Esophagus muscularis mucosa (tissue), 4 donors: ENCODE measurements around the gene NBPF3. TPM values are rescaled to one million over a fixed set of nuclear protein-coding genes. Genes with fewer than 3 reads are reported as not detected.

Experiments
- DNase-seq: peaks from one replicate; pipeline ENCODE4 v3.0.0-alpha.2; 2017; ENCODE audit errors: extremely low spot score
- H3K27ac ChIP-seq, 4 donors: fragments of 200-600 bp; sonication (generic); replicated peaks in 1 of 4; 1 replicate in 3 of 4; 2 replicates in 1 of 4; pipeline ENCODE4 v1.5.1; 2016 to 2019; ENCODE audit warnings: mild to moderate bottlenecking in 1 of 4
- H3K27me3 ChIP-seq, 4 donors: fragments of 200-600 bp; sonication (generic); one replicate each; pipeline versions ENCODE4 v1.5.1 to v1.6.0; 2016 to 2019
- H3K36me3 ChIP-seq, 4 donors: fragments of 200-600 bp; sonication (generic); one replicate each; pipeline ENCODE4 v1.5.1; 2016 to 2019
- H3K4me1 ChIP-seq, 4 donors: fragments of 200-600 bp; sonication (generic); one replicate each; pipeline ENCODE4 v1.5.1; 2016 to 2019
- H3K4me3 ChIP-seq, 4 donors: fragments of 200-600 bp; sonication (generic); 1 replicate in 2 of 4; 2 replicates in 2 of 4; pipeline ENCODE4 v1.5.1; 2016 to 2019; ENCODE audit warnings: mild to moderate bottlenecking in 4 of 4, moderate library complexity in 1 of 4
- H3K9me3 ChIP-seq, 4 donors: fragments of 200-600 bp; sonication (generic); 1 replicate in 3 of 4; 2 replicates in 1 of 4; pipeline ENCODE4 v1.5.1; 2016 to 2019
- EP300 ChIP-seq: sonication (generic); formaldehyde crosslinking; IDR thresholded peaks from one replicate; pipeline ENCODE4 v1.6.1; 2017; ENCODE audit warnings: antibody characterized with exemption
- POLR2A ChIP-seq: fragments of 450-650 bp; IDR thresholded peaks from one replicate; pipeline ENCODE4 v1.6.1; 2017; ENCODE audit warnings: antibody characterized with exemption, moderate library complexity, mild to moderate bottlenecking, low read depth
- POLR2AphosphoS5 ChIP-seq, 2 donors: sonication (generic); formaldehyde crosslinking; IDR thresholded peaks; one replicate each; pipeline ENCODE4 v1.6.1; 2017; ENCODE audit warnings: antibody characterized with exemption in 2 of 2
- WGBS: methylation state at CpG from one replicate; pipeline ENCODE4 v1.1.5; 2018; 5-methylcytosine and 5-hydroxymethylcytosine counted together
- intact Hi-C: fragments of 100-400 bp; cut with DNase I; formaldehyde crosslinking; loops from one replicate; pipeline ENCODE4 v1.15.1; 2023
- total RNA-seq, 4 donors: library from RNA; depleted of rRNA; stranded (reverse); fragments of >200 nt; gene quantifications; one replicate each; pipeline versions ENCODE4 v1.1.0 to v1.2.1, GENCODE V29; 2016
- TF ChIP-seq, protein P1 (sequence below), 3 experiments: fragments of 200-600 bp in 2 of 3; fragments of 450-650 bp in 1 of 3; sonication (generic) in 2 of 3; IDR thresholded peaks; one replicate each; pipeline ENCODE4 v1.5.1; 2017 to 2019; ENCODE audit warnings: antibody characterized with exemption in 3 of 3, mild to moderate bottlenecking in 2 of 3, moderate library complexity in 1 of 3

Gene NBPF3
- total RNA-seq, 4 donors from 2014 or later = 5.8 to 13.1 (median 9.0) TPM

DNA sequence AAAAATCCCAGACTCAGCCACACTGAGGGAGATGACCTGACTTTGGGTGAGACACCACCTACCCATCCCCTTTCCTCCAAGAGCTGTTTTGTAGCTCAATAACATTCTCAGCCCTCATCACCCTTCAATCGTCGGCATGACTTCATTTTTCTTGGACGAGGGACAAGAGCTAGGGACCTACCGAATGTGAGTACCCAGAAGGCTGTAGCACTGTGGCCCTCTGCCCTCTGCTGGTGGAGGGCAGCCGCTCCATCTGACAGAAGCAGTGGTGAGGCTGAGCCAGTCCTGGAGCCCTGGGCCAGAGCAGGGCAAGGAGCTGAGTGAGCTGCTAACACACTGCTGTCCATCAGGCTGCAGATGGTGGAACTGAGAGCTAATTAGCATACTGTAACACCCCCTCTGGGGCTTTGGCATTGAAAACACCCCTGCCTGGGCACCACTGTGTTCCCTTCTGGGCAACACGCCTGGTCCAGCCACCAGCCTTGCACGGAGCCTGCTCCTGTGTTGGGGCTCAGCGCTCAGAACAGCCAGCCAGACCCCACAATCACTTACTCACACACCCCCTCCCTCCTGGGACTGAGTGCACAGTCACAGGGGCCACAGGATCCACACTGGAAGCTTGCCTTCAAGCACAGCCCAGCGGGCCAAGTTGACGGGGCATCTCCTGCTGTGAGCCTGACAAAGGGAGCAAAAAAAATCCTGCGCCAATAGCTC, 51.0 kb downstream of the NBPF3 start:
- intact Hi-C loops = loop anchor here (10.0 kb wide), 1 partner anchor 116 kb away; no protein-coding TSS in a partner anchor

DNA sequence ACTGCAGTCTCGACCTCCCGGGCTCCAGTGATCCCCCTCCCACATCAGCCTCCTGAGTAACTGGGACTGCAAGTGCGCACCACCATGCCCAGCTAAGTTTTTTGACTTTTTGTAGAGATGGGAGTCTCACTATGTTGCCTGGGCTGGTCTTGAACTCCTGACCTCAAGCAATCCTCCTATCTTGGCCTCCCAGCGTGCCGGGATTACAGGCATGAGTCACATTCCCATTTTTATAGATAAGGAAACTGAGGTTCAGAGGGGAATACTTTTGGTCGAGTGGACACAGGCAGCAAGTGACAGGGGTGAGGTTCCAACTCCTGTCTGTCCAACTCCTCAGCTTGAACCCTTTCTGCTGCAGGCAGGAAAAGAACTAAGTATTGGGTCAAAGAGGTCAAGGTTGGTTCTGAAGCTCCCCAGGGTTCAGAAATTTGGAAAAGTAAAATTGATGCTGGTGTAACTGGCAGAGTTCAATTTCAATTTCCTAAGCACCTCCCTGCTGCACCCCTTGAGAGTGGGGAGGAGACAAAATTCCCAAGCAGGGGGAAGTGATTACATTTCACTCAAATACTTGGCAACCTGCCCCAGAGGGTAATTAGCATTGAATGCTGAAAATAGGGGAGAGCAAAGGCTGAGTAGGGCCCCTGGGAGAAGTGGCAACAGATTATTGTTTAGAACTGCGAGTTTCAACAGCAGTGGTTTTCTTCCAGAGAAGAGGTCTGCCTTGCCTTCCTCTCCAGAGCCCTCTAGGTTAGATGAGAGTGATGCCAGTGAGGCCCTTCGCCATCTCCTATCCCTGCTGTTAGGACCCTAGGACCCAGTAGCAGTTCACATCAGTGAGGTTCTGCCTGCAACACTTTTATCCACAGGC, 51.8 kb downstream of the NBPF3 start:
- H3K36me3 ChIP-seq = no peaks in the 10 kb centered on the region
- peaks cover 0 to 5% (median 0%) of the 10 kb centered on the region in 4 donors for H3K4me1 ChIP-seq
- TF ChIP-seq, protein P1, sequence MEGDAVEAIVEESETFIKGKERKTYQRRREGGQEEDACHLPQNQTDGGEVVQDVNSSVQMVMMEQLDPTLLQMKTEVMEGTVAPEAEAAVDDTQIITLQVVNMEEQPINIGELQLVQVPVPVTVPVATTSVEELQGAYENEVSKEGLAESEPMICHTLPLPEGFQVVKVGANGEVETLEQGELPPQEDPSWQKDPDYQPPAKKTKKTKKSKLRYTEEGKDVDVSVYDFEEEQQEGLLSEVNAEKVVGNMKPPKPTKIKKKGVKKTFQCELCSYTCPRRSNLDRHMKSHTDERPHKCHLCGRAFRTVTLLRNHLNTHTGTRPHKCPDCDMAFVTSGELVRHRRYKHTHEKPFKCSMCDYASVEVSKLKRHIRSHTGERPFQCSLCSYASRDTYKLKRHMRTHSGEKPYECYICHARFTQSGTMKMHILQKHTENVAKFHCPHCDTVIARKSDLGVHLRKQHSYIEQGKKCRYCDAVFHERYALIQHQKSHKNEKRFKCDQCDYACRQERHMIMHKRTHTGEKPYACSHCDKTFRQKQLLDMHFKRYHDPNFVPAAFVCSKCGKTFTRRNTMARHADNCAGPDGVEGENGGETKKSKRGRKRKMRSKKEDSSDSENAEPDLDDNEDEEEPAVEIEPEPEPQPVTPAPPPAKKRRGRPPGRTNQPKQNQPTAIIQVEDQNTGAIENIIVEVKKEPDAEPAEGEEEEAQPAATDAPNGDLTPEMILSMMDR (IDR thresholded peaks at IDR 0.05) = no peak
- TF ChIP-seq EP300 (no peak), POLR2AphosphoS5 (IDR thresholded peaks at IDR 0.05) (no peak), POLR2A (no peak)
- intact Hi-C loops = loop anchor here (10.0 kb wide), 1 partner anchor 117 kb away; no protein-coding TSS in a partner anchor
- WGBS = 67% methylated on average over 8 of the region's 8 CpGs
- H3K9me3 ChIP-seq = no peaks in the 10 kb centered on the region
- DNase-seq = no peak
- no peak overlapping the region for H3K27ac ChIP-seq
- H3K27me3 ChIP-seq = peaks cover 0 to 52% (median 0%) of the 10 kb centered on the region in 4 donors
- no peak overlapping the region for H3K4me3 ChIP-seq

More for the DNA sequence above, 51.0 kb downstream of the NBPF3 start:
- DNase-seq = no peak
- TF ChIP-seq, protein P1 (IDR thresholded peaks at IDR 0.05) = peak; percentile 44 to 49 (median 46)
- no peak for TF ChIP-seq POLR2A
- TF ChIP-seq POLR2AphosphoS5 (IDR thresholded peaks at IDR 0.05) = no peak
- no peak for TF ChIP-seq EP300
- H3K4me1 ChIP-seq = peaks cover 0 to 5% (median 0%) of the 10 kb centered on the region in 4 donors
- H3K9me3 ChIP-seq = no peaks in the 10 kb centered on the region
- H3K27me3 ChIP-seq = peaks cover 0 to 52% (median 0%) of the 10 kb centered on the region in 4 donors
- H3K4me3 ChIP-seq = no peak overlapping the region
- 62% methylated on average over 10 of the region's 11 CpGs for WGBS
- H3K27ac ChIP-seq = no peak overlapping the region
- no peaks in the 10 kb centered on the region for H3K36me3 ChIP-seq

DNA sequence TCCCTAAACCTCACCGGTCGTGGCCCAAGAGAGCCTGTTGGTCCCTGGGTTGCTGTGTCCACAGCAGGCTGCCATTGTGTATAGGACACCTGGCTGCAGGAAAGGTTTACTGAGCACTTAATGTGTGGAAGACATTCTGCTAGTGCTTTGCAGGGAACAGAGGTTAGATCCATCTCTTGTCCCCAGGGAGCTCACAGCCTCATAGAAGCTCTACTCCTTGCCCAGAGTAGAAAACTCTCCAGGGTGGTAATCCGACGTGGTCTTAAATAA, 52.4 kb downstream of the NBPF3 start:
- Histone ChIP-seq H3K4me1 (peaks cover 0 to 5% (median 0%) of the 10 kb centered on the region in 4 donors), H3K9me3 (no peaks in the 10 kb centered on the region), H3K27me3 (peaks cover 0 to 47% (median 0%) of the 10 kb centered on the region in 4 donors), H3K27ac (no peak overlapping the region), H3K36me3 (no peaks in the 10 kb centered on the region), H3K4me3 (no peak overlapping the region)
- WGBS = 59% methylated on average over 2 of the region's 4 CpGs
- no peak for DNase-seq
- TF ChIP-seq POLR2A (no peak), EP300 (no peak), POLR2AphosphoS5 (IDR thresholded peaks at IDR 0.05) (no peak)
- TF ChIP-seq, protein P1 (IDR thresholded peaks at IDR 0.05) = no peak
- intact Hi-C loops = loop anchor here (10.0 kb wide), 1 partner anchor 117 kb away; no protein-coding TSS in a partner anchor

DNA sequence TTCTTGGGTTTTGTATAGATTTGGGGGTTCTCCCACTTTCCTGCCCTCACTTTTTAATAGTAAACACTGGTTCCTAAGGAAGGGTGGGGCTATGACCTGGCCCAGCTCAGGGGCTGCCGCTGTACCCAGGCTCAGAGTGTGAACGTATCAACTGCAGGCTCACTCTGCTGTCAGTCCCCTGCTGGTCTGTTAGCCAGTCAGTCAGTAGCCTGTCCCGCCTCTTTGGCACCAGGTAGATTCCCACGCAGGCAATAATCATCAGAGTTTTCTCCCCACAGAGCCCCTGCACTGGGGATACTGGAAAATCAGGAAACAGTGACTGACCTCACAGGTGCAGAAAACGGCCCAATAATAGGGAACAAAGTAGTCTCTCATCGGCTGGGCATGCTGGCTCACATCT, 54.3 kb downstream of the NBPF3 start:
- H3K27ac ChIP-seq = no peak overlapping the region
- H3K27me3 ChIP-seq = peaks cover 0 to 39% (median 0%) of the 10 kb centered on the region in 4 donors
- intact Hi-C loops = loop anchor here (10.0 kb wide), 1 partner anchor 119 kb away; no protein-coding TSS in a partner anchor
- no peak for DNase-seq
- 96% methylated on average over 6 of the region's 6 CpGs for WGBS
- H3K9me3 ChIP-seq = no peaks in the 10 kb centered on the region
- peaks cover 0 to 5% (median 0%) of the 10 kb centered on the region in 4 donors for H3K4me1 ChIP-seq
- H3K36me3 ChIP-seq = no peaks in the 10 kb centered on the region
- no peak overlapping the region for H3K4me3 ChIP-seq
- no peak for TF ChIP-seq POLR2AphosphoS5 (IDR thresholded peaks at IDR 0.05)
- TF ChIP-seq POLR2A = no peak
- no peak for TF ChIP-seq EP300
- TF ChIP-seq, protein P1 (IDR thresholded peaks at IDR 0.05) = no peak
